WERI-Rb-1 (cell line): ENCODE data around the gene LRRK2.

Experiments used
- DNase-seq: peaks from one replicate; pipeline ENCODE4 v3.0.0-alpha.2; 2020
- H3K27ac ChIP-seq: fragments of 250-450 bp; sonication (Bioruptor Pico); 2 replicates; pipeline ENCODE4 v1.5.1; 2020; ENCODE audit warnings: mild to moderate bottlenecking, moderate library complexity
- H3K27me3 ChIP-seq: fragments of 250-450 bp; sonication (Bioruptor Pico); 2 replicates; pipeline ENCODE4 v1.5.1; 2021; ENCODE audit warnings: mild to moderate bottlenecking, low read depth, moderate library complexity; ENCODE audit not compliant: insufficient read depth, severe bottlenecking
- H3K36me3 ChIP-seq: fragments of 250-450 bp; sonication (Bioruptor Pico); 2 replicates; pipeline ENCODE4 v1.5.1; 2020; ENCODE audit warnings: mild to moderate bottlenecking, moderate library complexity
- H3K4me3 ChIP-seq: 2 replicates; pipeline ENCODE4 v1.5.1; 2011; ENCODE audit warnings: low read depth, mild to moderate bottlenecking, control low read depth, low read length
- H3K9me3 ChIP-seq: fragments of 250-450 bp; sonication (Bioruptor Pico); 2 replicates; pipeline ENCODE4 v1.5.1; 2021; ENCODE audit warnings: mild to moderate bottlenecking, moderate library complexity; ENCODE audit not compliant: severe bottlenecking
- TF ChIP-seq, protein P1 (sequence below): IDR thresholded peaks from 2 replicates; pipeline ENCODE4 v1.5.1; 2011; ENCODE audit warnings: low read depth, mild to moderate bottlenecking, control low read depth, inconsistent platforms, low read length

The LRRK2 gene

DNA sequence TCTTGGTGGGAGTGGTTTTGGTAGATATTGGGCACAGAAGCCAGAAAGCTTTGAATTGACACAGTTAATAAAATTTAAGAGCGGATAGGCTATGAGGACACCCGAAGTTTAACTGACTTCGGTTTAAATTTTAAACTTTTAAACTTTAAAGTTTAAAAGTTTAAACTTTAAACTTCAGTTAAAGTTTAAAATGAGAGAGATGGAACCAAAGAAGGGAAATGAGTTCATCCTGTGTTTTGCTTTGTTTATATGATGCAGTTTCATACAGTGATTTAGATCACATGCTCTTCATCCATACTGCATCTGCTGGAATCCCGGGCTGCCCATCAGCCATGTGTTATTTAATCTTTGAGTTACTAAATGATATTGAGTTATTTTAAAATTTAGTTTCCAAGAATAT lies 27.2 kb upstream of the LRRK2 start:
- TF ChIP-seq, protein P1, sequence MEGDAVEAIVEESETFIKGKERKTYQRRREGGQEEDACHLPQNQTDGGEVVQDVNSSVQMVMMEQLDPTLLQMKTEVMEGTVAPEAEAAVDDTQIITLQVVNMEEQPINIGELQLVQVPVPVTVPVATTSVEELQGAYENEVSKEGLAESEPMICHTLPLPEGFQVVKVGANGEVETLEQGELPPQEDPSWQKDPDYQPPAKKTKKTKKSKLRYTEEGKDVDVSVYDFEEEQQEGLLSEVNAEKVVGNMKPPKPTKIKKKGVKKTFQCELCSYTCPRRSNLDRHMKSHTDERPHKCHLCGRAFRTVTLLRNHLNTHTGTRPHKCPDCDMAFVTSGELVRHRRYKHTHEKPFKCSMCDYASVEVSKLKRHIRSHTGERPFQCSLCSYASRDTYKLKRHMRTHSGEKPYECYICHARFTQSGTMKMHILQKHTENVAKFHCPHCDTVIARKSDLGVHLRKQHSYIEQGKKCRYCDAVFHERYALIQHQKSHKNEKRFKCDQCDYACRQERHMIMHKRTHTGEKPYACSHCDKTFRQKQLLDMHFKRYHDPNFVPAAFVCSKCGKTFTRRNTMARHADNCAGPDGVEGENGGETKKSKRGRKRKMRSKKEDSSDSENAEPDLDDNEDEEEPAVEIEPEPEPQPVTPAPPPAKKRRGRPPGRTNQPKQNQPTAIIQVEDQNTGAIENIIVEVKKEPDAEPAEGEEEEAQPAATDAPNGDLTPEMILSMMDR = no peak
- H3K27ac ChIP-seq = no peak overlapping the region
- no peak for DNase-seq
- H3K9me3 ChIP-seq = no peaks in the 10 kb centered on the region
- no peak overlapping the region for H3K4me3 ChIP-seq
- H3K27me3 ChIP-seq = no peaks in the 10 kb centered on the region
- H3K36me3 ChIP-seq = no peaks in the 10 kb centered on the region

DNA sequence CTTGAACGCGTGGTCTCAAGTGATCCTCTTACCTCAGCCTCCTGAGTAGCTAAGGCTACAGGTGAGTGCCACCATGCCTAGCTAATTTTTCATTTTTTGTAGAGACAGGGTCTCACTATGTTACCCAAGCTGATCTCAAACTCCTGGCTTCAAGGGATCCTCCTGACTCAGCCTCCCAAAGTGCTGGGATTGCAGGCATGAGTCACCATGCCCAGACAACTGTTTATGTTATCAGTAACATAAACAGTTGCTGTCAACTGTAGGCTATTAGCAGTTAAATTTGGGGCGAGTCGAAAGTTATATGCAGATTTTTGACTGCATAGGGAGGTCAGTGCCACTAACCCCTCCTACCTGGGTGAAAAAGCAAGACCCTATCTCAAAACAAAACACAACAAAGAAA lies 26.2 kb upstream of the LRRK2 start:
- no peak overlapping the region for H3K4me3 ChIP-seq
- TF ChIP-seq, protein P1 = no peak
- no peaks in the 10 kb centered on the region for H3K36me3 ChIP-seq
- H3K27me3 ChIP-seq = no peaks in the 10 kb centered on the region
- no peaks in the 10 kb centered on the region for H3K9me3 ChIP-seq
- H3K27ac ChIP-seq = no peak overlapping the region
- no peak for DNase-seq

DNA sequence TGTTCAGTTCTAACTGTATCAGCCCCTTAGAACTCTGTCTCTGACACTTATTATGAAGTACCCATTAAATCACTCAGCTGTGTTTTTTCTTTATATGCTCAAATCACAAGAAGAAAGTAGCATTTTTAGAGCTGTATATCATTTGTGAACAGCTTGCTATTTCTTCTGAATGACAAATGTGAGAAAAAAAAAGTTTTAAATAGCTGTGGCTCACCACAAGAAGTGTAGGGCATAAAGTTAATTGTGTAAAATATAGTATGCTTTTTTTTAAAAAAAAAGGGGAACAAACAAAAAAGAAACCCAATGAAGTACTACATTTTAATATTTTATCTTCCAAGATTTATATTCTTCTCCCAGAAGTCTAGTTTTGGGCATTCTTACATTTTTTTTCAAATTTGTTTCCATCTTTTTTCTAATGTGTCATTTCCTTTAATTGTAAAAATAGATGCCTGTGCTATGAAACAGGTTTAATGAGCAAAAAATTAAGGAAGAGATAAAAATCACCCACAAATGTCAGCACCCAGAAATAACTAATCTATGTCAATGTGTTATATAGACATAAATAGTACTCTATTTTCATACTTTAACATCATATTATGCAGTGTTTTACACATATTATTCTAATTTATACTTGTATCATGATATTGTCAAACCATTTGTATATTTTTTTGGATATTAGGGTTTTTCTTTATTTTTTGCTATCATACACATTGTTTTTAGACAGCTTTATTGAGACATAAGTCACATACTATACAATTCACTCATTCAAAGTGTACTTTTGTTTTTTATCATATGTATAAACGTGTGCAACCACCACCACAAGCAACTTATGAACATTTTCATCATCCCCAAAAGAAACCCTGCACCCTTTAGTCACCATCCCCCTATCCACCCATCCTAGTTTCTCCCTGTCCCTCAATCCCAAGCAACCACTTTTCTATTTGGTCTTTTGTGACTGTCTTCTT lies 22.4 kb upstream of the LRRK2 start:
- Histone ChIP-seq H3K9me3 (no peaks in the 10 kb centered on the region), H3K36me3 (no peaks in the 10 kb centered on the region), H3K27ac (no peak overlapping the region), H3K27me3 (no peaks in the 10 kb centered on the region), H3K4me3 (no peak overlapping the region)
- TF ChIP-seq, protein P1 = no peak
- DNase-seq = no peak

DNA sequence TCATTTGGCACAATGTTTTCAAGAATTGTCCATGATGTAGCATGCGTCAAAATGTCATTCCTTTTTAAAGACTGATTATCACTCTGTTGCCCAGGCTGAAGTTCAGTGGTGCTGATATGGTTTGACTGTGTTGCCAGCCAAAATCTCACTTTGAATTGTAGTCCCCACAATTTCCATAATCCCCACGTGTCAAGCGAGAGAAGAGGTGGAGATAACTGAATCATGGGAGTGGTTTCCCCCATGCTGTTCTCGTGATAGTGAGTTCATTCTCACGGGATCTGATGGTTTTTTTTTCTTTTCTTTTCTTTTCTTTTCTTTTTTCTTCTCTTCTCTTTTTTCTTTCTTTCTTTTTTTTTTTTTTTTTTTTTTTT lies 21.8 kb upstream of the LRRK2 start:
- Histone ChIP-seq H3K27ac (no peak overlapping the region), H3K36me3 (no peaks in the 10 kb centered on the region), H3K9me3 (no peaks in the 10 kb centered on the region), H3K27me3 (no peaks in the 10 kb centered on the region), H3K4me3 (no peak overlapping the region)
- DNase-seq = no peak
- TF ChIP-seq, protein P1 = no peak

DNA sequence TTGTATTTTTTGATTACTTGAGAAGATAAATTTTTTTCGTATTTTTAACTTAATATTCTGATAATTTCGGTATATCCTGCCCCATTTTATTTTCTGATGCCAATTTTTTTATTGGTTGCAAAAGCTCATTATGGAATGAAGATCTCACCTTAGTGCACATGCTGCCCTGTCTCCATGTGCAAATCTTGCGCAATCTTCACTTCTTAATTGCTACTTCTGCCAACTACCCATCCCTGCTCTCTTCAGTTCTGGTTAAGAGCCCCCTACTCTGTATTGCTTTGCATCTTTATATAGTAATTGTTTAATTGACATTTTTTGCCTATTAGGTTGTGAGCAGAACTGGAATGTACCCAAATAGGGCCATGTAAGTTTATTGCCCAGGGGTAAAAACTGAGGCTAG lies 20.5 kb upstream of the LRRK2 start:
- H3K27me3 ChIP-seq = no peaks in the 10 kb centered on the region
- H3K36me3 ChIP-seq = no peaks in the 10 kb centered on the region
- no peak overlapping the region for H3K27ac ChIP-seq
- TF ChIP-seq, protein P1 = no peak
- H3K4me3 ChIP-seq = no peak overlapping the region
- no peaks in the 10 kb centered on the region for H3K9me3 ChIP-seq
- no peak for DNase-seq
